A549 (cell line): ENCODE data around the gene PTGER3.

ENCODE experiments used
- CHD2 ChIP-seq: fragments of 150-350 bp; IDR thresholded peaks from 2 replicates; pipeline ENCODE4 v1.6.1; 2014; ENCODE audit warnings: low read length; ENCODE audit not compliant: partially characterized antibody
- CHD4 ChIP-seq: fragments of 200-600 bp; sonication (generic); IDR thresholded peaks from 2 replicates; pipeline ENCODE4 v1.6.1; 2016; ENCODE audit warnings: antibody characterized with exemption, mild to moderate bottlenecking, borderline replicate concordance
- EHF ChIP-seq: fragments of 250-450 bp; sonication (Bioruptor Pico); IDR thresholded peaks from 2 replicates; pipeline ENCODE4 v1.5.0; 2020; ENCODE audit warnings: mild to moderate bottlenecking
- EP300 ChIP-seq, 2 experiments: fragments of >200 bp; sonication (Bioruptor Twin); formaldehyde crosslinking; IDR thresholded peaks; 2 replicates in 1 of 2; 3 replicates in 1 of 2; pipeline ENCODE4 v1.6.1; 2016 to 2017
- JUNB ChIP-seq: fragments of >200 bp; sonication (Bioruptor Twin); formaldehyde crosslinking; IDR thresholded peaks from 2 replicates; pipeline ENCODE4 v1.6.1; 2016
- POLR2A ChIP-seq: IDR thresholded peaks from 2 replicates; pipeline ENCODE4 v1.6.1; 2012; ENCODE audit warnings: mild to moderate bottlenecking, low read length
- RARB ChIP-seq: fragments of 250-450 bp; sonication (Bioruptor Pico); IDR thresholded peaks from 2 replicates; pipeline ENCODE4 v1.8.0; 2021; ENCODE audit warnings: mild to moderate bottlenecking, moderate library complexity
- SMC3 ChIP-seq: fragments of >200 bp; sonication (Bioruptor Twin); formaldehyde crosslinking; IDR thresholded peaks from 3 replicates; pipeline ENCODE4 v1.6.1; 2018; ENCODE audit warnings: inconsistent platforms
- TF ChIP-seq, protein P1 (sequence below): fragments of >200 bp; sonication (Bioruptor Twin); formaldehyde crosslinking; IDR thresholded peaks from 3 replicates; pipeline ENCODE4 v1.5.1; 2016
- TF ChIP-seq, protein P2 (sequence below): fragments of 450-650 bp; IDR thresholded peaks from 2 replicates; pipeline ENCODE4 v1.6.1; 2014; ENCODE audit warnings: antibody characterized with exemption
- TF ChIP-seq, protein P3 (sequence below): IDR thresholded peaks from 2 replicates; pipeline ENCODE4 v1.6.1; 2012

DNA sequence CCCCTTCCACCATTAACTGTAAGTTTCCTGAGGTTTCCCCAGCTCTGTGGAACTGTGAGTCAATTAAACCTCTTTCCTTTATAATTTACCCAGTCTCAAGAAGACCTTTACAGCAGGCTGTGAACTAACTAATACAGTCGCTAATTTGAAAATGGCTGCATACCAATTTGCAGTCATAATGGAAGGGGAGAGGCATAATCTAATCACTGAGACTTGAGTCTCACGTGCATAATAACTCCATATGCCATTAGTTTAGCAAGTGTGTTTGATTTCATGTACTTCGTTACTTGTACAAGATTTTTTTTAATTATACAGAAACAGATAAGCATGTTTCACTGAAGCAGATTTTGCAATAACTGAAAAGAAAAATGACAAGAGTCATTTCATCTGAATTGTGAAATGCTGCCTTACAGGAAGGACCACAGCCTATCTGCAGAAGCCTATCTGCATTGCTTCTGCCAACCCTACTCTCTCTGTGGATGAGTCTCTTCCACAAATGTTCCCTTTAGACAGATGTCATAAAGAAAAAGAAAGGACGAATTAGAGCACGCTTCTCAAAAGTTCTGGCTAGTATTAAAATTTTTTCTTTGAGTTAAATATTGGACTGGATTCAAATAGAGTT lies 99.1 kb downstream of the PTGER3 start:
- TF ChIP-seq RARB (CRISPR knock-in tag) (no peak), EP300 (IDR thresholded peaks at IDR 0.05) (no peak), EHF (CRISPR knock-in tag) (no peak), CHD4 (no peak), JUNB (no peak), CHD2 (no peak), POLR2A (no peak), SMC3 (no peak)
- TF ChIP-seq, protein P1, sequence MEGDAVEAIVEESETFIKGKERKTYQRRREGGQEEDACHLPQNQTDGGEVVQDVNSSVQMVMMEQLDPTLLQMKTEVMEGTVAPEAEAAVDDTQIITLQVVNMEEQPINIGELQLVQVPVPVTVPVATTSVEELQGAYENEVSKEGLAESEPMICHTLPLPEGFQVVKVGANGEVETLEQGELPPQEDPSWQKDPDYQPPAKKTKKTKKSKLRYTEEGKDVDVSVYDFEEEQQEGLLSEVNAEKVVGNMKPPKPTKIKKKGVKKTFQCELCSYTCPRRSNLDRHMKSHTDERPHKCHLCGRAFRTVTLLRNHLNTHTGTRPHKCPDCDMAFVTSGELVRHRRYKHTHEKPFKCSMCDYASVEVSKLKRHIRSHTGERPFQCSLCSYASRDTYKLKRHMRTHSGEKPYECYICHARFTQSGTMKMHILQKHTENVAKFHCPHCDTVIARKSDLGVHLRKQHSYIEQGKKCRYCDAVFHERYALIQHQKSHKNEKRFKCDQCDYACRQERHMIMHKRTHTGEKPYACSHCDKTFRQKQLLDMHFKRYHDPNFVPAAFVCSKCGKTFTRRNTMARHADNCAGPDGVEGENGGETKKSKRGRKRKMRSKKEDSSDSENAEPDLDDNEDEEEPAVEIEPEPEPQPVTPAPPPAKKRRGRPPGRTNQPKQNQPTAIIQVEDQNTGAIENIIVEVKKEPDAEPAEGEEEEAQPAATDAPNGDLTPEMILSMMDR: no peak
- TF ChIP-seq, protein P2, sequence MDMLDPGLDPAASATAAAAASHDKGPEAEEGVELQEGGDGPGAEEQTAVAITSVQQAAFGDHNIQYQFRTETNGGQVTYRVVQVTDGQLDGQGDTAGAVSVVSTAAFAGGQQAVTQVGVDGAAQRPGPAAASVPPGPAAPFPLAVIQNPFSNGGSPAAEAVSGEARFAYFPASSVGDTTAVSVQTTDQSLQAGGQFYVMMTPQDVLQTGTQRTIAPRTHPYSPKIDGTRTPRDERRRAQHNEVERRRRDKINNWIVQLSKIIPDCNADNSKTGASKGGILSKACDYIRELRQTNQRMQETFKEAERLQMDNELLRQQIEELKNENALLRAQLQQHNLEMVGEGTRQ: no peak
- TF ChIP-seq, protein P3, sequence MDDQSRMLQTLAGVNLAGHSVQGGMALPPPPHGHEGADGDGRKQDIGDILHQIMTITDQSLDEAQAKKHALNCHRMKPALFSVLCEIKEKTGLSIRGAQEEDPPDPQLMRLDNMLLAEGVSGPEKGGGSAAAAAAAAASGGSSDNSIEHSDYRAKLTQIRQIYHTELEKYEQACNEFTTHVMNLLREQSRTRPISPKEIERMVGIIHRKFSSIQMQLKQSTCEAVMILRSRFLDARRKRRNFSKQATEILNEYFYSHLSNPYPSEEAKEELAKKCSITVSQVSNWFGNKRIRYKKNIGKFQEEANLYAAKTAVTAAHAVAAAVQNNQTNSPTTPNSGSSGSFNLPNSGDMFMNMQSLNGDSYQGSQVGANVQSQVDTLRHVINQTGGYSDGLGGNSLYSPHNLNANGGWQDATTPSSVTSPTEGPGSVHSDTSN: no peak
